ENCODE data around the gene CUL1.

The CUL1 gene

DNA sequence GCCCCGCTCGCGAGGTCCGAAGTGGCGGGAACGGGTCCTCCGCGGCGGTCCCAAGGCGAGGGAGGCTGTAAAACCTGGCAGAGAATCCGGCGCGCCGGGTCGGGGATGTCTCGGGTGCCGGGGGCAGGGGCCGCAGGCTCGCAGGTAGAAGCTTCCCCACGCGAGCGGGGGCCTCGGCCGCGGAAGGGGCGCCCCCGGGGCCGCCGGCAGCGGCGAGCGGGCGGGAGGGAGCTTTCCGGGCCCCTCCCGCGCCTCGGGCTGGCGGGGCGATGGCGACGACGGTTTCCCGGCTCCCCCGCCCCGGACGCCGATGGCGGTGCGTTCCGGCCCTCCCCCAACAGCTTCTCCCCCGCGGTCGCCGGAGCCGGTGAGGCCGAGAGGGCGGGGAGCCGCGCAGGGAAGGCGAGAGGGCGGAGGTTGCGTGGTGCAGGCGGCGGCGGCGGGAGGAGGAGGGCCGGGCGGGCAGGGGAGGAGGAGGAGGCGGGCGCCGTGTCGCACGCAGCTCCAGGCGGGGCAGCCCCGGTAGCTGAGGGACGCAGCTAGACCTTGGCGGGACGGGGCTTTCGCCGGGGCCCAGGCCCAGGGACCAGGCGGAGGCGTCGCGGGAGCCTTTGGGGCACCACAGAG, at the start of gene CUL1:
Gene CUL1 (plus strand): TSS at position 507 of the 627 bp plus-strand sequence. CDS start 31,220 bp downstream, outside the sequence.
- DNase-seq (ENCODE audit: extremely low spot score, insufficient read length, low read depth) (peak; percentile 54), FAIRE-seq (no peak)

DNA sequence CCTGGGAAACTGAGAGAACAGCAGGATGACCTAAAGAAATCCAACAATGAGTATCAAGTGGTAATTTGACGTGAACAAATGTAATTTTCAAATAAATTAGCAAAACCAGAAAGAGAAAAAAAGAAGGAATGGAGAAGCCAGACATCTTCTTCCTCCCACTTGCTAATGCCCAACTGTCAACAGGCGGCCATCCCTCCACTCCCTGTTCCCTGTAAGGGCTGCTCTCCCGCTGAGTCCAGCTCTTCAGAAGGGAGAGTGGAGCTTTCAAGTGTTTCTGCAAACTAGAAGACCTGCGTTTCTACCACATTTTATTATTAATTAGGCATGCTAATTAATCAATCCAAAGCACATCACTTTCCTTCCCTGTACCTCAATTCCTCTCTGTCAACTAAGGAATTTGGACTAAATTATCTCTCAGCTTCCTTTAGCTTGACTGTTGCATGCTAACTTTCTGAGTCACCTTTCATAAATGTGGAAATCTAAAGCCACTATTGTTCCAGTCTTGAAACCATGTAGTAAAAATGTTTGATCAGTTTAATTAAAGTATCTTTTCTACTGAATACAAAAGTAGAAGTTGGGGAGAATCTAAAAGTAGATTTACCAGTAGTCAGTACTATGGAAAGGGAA, 48.4 kb upstream of the CUL1 start:
- no peak for DNase-seq (ENCODE audit: extremely low spot score, insufficient read length, low read depth)
- no peak for FAIRE-seq

DNA sequence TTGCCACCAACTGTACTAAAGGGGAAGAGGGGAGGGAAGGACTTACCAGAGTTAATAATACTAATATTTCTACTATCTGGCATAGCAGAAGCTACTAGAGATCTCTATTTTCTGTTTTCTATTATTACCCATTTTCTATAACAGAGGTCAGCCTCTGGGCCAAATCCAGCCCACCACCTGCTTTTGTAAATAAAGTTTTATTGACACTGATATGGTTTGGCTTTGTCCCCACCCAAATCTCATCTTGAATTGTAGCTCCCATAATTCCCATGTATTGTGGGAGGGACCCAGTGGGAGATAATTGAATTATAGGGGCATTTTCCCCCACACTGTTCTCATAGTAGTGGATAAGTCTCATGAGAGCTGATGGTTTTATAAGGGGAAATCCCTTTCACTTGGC, 45.9 kb upstream of the CUL1 start:
- FAIRE-seq (no peak), DNase-seq (ENCODE audit: extremely low spot score, insufficient read length, low read depth) (no peak)

DNA sequence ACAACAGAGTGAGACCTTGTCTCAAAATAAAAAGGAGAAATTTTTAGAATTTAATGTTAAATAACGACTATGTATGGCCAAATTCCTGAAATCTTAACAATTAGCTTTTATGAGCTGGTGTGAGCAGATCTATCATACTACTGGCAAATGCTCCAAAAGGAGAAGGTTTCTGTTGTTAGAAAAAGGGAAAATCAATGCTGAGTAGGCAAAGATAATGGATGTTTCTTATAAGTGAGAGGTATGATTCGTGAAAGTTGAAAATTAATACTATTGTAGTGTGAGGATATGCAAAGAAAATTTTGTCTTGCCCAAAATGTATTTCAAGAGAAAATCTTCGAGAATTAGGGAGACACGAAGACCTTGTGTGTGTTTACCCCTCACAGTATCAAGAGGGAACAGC, 40.8 kb upstream of the CUL1 start:
- FAIRE-seq (no peak), DNase-seq (ENCODE audit: extremely low spot score, insufficient read length, low read depth) (no peak)

DNA sequence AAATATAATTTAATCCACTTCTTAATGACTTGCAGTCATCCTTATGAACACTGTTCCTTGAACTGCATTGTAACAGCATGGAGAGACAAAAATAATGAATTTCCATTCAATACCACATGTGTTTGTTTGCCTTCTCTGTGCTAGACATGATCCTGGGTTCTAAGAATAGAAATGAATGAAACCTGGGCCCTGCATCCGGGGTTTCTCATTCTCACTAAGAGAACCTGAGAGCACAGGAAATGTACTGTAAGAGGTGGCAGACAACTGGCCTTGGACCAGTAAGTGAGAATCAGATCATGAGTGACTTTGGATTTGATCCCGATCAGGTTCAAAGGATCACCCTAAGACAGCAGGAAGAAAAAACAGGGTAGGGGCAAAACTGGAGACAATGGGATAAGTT, 37.2 kb upstream of the CUL1 start:
- no peak for FAIRE-seq
- no peak for DNase-seq (ENCODE audit: extremely low spot score, insufficient read length, low read depth)

DNA sequence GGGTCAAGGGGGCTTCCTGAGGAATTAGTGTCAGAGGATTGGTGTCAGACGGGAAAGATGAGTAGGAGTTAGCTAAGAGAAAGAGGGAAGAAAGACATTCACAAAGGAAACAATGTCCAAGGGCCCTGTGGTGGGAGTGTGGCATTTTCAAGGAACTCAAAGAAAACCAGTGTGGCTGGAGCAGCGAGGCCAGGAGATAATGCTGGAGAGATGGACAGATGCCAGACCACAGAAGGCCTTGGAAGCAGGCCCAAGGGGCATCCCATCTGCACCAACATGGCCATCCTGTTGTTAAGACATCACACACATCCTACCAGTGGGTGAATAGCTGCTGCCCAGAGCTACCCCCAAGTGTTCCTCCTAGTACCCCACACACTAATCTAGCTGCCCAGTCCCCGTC, 36.1 kb upstream of the CUL1 start:
- DNase-seq (ENCODE audit: extremely low spot score, insufficient read length, low read depth), result no peak
- FAIRE-seq, result no peak

DNA sequence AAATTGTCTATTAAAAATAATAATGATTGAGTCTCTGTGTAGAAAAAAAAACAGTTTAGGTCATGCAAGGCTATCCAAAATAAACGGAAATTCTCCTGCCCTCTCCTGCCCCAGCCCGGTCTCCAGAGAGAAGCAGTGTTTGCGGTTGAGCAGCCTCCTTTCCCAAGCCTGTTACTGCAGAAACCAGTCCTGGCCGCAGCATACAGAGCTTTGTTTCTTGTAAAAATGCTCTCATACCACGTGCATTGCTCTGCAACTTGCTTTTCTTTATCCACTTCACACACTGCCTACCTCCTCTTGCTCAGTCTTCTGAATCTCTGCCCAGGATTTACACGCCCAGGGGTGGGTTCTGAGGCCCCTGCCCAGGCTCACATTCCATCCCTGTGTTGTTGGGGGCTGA, 34.4 kb upstream of the CUL1 start:
- no peak for FAIRE-seq
- DNase-seq (ENCODE audit: extremely low spot score, insufficient read length, low read depth), result no peak

DNA sequence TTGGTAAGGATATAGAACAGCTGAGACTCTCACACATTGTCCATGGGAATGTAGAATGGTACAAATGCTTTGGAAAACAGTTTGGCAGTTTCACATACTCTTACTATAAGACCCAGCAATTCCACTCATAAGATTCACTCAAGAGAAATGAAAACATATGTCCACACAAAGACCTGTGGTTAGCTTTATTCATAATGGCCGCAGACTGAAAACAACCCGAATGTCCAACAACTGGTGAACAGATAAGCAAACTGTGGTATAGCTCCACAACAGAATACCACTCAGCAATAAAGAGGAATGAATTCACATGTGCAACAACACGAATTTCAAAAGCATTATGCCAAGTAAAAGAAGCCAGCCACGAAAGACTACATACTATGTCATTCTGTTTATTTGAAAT, 33.5 kb upstream of the CUL1 start:
- DNase-seq (ENCODE audit: extremely low spot score, insufficient read length, low read depth), result no peak
- no peak for FAIRE-seq

DNA sequence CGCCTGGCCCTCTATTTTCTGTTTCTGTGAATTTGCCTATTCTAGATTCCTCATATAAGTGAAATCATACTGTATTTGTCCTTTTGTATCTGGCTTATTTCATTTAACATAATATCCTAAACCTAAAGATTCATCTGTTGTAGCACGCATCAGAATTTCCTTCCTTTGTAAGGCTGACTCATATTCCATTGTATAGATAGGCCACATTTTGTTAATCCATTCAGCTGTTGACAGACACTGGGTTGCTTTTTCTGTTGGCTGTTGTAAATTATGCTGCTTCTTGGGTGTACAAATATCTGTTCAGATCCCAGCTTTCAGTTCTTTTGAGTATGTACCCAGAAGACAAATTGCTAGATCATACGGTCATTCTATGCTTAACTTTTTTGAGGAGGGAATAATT, 28.8 kb upstream of the CUL1 start:
- FAIRE-seq (no peak), DNase-seq (ENCODE audit: extremely low spot score, insufficient read length, low read depth) (no peak)

DNA sequence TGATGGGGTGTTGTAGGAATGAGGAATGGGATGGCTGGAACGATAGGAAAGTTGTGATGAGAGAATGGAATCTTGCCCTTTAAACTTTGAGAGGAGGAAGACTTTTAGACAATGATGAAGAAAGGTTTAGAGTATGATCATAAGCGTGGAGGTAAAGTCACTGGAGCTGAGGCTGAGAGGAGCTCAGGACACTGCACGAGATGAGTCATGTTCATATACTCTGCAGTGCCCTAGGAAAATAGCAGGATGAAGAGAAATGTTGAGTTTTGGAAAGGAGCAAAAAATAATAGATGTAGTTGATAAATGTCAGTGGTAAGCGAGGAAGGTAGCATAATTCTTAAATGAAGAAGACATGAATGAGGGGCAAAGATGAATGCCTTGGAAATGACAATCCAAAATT, 28.3 kb upstream of the CUL1 start:
- FAIRE-seq, result no peak
- no peak for DNase-seq (ENCODE audit: extremely low spot score, insufficient read length, low read depth)

DNA sequence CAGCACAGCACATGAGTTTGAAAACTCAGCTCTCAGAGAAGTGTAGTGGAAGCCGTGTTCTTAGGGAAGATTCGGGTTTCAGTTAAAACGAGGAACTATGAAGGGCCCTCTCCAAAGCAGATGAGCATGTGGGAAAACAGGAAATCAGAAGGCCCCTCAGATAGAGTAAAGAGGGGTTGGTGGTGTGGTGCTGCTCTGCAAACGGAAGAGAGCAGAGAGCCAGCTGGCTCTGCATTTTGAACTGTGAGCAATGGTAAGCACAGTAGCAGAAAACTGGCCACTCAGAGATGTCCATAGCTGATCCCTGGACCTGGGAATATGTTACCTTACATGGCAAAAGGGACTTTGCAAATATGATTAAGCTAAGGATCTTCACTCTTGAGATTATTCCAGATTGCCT, 27.9 kb upstream of the CUL1 start:
- FAIRE-seq (no peak), DNase-seq (ENCODE audit: extremely low spot score, insufficient read length, low read depth) (no peak)

DNA sequence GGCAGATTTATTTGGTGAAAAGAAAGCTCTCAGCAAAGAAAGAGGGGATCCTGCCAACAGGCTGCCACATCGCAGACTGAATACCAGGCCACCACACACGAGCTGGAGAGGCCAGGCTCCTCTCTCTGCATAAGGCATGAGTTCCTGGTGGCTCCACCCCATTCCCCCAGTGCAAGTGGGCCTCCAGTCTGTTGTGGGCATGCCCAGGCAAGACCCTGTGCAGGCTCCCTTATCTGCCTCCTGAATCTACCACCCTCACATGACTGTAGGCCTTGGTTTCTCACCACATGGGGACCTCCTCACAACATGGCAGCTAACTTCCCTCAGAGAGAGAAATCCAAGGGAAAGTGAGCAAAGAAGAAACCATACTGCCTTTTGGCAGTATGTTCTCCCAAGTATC, 26.7 kb upstream of the CUL1 start:
- FAIRE-seq (no peak), DNase-seq (ENCODE audit: extremely low spot score, insufficient read length, low read depth) (no peak)

DNA sequence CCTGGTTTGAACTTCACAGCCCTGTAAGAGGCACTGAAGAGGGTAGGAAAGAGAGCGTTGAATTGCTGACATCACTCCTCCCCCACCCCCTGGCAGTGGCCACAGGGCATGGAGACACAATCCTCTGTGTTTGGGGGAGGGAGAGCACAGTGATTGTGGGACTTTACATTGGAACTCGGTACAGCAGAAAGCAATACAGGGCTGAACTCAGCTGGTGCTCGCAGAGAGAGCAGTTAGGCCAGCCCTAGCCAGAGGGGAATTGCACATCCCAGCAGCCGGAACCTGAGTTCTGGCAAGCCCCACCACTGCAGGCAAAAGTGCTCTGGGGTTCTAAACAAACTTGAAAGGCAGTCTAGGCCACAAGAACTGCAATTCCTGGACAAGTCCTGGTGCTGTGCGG, 24.0 kb upstream of the CUL1 start:
- FAIRE-seq, result no peak

DNA sequence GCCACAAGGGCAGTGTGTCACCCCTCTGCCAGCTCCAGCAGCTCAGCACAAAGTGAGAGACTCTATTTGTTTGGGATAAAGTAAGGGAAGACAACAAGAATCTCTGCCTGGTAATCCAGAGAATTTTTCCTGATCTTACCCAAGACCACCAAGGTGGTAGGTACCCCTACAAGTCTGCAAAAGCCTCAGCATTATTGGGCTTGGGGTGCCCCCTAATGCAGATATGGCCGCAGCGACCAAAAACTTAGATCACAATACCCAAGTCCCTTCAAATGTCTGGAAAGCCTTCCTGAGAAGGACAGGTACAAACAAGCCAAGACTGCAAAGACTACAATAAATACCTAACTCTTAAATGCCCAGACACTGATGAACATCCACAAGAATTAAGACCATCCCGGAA, 22.4 kb upstream of the CUL1 start:
- FAIRE-seq, result no peak

More for the DNA sequence above, 24.0 kb upstream of the CUL1 start:
- no peak for DNase-seq (ENCODE audit: extremely low spot score, insufficient read length, low read depth)

DNA sequence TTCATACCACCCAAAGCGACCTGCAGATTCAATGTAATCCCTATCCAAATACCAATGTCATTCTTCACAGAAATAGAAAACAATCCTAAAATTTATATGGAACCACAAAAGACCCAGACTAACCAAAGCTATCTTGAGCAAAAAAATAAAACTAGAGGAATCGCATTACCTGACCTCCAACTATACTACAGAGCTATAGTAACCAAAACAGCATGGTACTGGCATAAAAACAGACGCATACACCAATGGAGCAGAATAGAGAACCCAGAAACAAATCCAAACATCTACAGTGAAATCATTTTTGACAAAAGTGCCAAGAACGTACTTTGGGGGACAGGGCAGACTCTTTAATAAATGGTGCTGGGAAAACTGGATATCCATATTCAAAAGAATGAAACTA, 16.9 kb upstream of the CUL1 start:
- FAIRE-seq, result no peak
- DNase-seq (ENCODE audit: extremely low spot score, insufficient read length, low read depth), result no peak

More for the DNA sequence above, 22.4 kb upstream of the CUL1 start:
- DNase-seq (ENCODE audit: extremely low spot score, insufficient read length, low read depth), result no peak

DNA sequence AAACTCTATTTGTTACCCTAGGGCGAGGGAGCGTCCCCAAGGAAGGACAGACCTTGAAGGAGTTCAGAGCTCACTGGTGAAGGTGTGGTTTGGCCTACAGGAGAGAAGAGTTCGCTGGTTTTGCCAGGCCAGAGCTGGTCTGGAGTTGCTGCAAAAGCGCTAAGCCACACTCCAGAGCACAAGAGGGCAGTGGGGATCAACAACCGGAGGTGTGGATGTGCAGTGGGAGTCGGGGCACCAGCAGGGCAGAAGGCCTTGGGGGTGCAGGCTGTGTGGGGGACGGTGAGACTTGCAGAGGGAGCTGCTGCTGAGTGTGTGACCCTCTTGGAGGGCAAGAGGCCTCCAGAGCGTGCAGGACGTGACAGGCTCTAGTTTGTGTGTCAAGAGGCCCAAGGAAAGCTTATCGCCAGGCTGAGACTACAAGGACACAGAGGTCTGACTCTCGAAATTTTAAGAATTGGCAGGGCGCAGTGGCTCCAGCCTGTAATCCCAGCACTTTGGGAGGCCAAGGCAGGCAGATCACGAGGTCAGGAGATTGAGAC, 14.3 kb upstream of the CUL1 start:
- DNase-seq (ENCODE audit: extremely low spot score, insufficient read length, low read depth), result no peak
- no peak for FAIRE-seq

DNA sequence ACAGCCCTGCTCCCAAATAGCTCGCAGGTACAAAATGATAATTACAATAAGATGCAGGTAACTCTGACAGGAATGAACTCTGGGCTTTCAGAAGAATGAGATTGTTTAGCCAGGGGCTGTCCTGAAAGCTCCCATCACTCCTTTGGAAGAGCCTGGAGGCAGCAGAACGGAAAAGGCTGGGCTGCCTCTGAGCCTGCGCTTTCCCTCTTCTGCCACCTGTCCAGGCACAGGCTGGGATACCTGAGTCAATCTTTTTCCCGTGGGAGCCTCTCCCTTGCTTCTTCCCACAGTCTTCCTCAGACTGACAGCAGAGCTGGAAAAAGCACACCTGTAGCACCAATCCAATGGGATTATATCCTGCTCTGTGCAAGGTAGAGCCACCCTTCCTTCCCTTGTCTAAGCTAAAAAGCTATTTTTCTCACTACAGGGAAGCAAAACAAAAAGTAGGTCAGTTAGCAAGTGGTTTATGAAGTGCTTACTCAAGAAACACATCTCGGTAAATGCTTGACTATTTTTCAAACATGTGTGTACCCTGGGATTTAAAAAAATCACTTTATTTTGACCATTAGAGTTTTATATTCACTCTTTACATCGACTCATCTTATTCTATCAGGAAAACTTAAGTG, 12.3 kb upstream of the CUL1 start:
- DNase-seq (ENCODE audit: extremely low spot score, insufficient read length, low read depth) (no peak), FAIRE-seq (no peak)

DNA sequence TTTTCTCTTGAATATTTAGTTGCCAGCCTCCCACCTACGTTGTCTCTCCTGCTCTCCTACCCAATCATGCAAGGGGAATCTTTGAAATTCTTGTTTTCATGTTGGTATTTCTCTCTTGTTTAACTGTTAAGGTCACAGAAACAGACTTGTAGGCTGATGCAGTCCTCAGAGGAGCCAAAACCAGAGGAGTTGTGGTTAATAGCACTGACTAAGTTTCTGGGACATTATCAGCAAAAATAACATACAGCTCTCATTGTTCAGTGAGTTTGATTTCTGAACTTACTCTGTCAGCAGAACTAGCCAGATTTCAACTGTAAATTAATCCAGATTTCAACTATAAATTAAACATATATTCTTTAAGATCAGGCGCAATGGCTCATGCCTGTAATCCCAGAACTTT, 11.1 kb upstream of the CUL1 start:
- DNase-seq (ENCODE audit: extremely low spot score, insufficient read length, low read depth) (no peak), FAIRE-seq (no peak)

DNA sequence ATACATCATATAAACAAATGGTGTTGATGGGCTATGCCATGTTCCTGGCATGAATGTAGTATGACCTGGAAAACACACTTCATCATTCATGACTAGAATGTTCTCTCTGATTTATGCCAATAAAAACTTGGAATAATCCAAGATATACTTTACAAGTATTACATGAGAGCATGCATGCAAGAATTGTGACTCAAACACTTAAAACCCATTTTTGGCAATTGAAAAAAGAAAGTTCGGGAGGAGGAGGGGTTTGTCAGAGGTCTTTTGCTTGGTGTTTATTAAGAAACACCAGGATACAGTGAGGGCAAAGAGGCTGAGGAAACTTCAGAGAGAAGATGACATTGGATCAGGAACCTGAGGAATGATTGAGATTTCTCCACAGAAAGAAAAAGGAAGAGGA, 10.2 kb upstream of the CUL1 start:
- DNase-seq (ENCODE audit: extremely low spot score, insufficient read length, low read depth) (no peak), FAIRE-seq (no peak)

DNA sequence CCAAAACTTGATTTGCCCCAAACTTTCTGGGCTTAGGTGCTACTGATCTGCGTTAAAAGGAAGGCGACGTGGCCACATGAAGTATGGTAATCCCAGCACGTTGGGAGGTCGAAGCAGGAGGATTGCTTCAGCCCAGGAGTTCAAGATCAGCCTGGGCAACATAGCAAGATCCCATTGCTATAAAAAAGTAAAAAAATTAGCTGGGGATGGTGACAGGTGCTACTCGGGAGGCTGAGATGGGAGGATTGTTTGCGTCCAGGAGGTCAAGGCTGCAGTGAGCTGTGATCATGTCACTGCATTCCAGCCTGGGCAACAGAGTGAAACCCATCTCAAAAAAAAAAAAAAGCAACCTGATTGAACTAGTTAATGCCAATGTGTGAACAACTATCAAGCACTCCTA, 5.1 kb upstream of the CUL1 start:
- FAIRE-seq (no peak), DNase-seq (ENCODE audit: extremely low spot score, insufficient read length, low read depth) (no peak)

DNA sequence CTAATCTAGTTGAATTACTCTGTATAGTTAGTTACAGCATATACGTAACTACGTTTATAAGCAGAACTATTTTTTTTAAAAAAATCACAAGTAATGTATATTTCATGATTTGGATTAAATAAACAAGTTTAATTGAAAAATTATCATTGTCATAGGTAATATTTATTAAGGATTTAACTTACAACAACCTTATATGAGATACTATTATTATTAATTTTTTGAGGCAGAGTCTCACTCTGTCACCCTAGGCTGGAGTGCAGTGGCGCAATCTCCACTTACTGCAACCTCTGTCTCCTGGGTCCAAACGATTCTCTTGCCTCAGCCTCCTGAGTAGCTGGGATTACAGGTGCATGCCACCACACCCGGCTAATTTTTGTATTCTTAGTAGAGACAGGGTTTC, 4.1 kb upstream of the CUL1 start:
- no peak for DNase-seq (ENCODE audit: extremely low spot score, insufficient read length, low read depth)
- FAIRE-seq, result no peak

DNA sequence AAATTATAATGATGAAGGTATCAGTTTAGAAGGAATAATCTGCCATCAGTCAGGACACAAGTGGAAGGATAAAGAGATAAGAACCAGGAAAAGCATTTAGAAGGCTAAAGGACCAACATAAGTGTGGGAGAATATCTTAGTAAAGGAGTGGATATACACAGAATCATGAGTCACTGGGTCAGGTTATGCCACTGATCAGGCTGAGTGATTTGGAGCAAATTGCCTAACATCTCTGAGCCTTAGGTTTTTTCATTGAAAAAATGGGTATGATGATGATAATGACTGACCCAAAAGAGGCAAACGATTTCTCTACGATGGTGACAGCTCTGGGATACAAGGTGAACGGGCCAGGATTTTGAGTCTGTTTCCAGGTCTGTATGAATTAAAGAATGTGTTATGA, 2.8 kb upstream of the CUL1 start:
- DNase-seq (ENCODE audit: extremely low spot score, insufficient read length, low read depth), result no peak

More for the DNA sequence above, 2.8 kb upstream of the CUL1 start:
- no peak for FAIRE-seq
